ENCODE measurements around the gene RAB11FIP4.

DNA sequence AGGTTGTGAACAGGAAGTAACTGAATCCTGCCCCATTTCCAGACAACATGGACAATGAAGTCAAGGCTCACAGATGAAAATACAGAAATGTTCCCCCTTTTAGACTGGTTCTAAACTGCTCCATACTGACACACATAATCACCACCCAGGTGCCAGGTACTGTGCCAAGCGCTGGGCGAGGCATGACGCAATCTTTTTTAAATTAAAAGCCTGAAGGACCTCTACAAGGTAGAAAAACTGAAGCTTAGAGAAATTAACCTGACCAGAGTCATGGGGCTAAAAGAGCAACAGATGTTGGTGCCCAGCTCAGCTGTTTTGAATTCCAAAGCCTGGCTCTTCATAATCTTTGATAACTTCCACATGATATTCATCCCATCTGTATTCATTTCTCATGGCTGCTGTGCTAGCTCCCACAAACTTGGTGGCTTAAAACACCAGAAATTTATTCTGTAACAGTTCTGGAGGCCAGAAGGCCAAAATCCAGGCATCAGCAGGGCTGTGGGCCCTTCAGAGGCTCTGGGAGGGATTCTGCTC is 4.9 kb upstream of the RAB11FIP4 start:
- TF ChIP-seq POLR2A (IDR thresholded peaks at IDR 0.05) (no peak), POLR2AphosphoS5 (IDR thresholded peaks at IDR 0.05) (no peak), CTCF (IDR thresholded peaks at IDR 0.05) (no peak), EP300 (IDR thresholded peaks at IDR 0.05) (no peak)

Measured in gastroesophageal sphincter (tissue), 3 donors.